ENCODE measurements around the gene MRPL43. TPM values are rescaled to one million over a fixed set of nuclear protein-coding genes. Genes with fewer than 3 reads are reported as not detected.
"Not testable (repeated sequence)": the region's sequence is repeated elsewhere in the genome, so short reads cannot be mapped to it uniquely, and the experiment has no call there.

The MRPL43 gene
- total RNA-seq (2014; rRNA removed; shearing (Covaris generic)): 79.8 and 86.3 TPM in 2 replicates

DNA sequence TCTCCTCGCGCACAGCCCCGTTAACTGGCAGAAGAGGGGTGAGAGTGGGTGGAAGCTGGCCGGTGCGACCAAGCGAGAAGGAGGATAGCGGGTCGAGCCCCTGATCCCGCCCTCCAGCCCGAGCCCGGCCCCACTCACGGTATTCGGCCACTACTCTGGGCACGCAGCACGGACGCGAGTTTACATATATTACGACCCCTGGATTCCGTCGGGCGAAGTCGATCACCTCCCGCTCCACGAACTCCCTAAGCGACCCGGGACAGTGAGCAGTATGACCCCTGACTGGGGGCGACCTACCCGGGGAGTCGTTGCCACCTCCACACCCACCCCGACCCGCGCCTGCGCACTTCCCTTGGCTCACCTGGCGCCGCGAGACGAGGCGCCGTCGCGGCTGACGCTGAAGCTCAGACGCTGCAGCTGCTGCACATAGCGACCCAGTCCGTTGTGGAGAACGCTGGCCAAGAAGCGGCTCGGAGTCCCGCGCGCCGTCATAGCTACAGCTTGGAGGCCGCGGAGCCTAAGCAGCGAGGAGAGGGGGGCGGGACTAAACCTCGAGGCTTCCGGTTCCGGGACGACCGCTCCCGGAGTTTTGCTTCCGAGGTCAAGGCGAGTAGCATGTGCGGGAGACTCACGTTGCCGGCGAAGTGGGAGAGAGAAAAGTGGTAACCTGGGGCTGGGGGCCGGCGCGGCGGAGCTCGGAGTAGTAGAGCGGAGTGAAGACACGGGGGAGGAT, at the start of gene MRPL43, which contains the start of gene TWNK:
Gene MRPL43, minus strand, starts transcription at position 546 of the 733 bp plus-strand sequence. Its CDS starts 54 bp downstream, at position 492.
Gene TWNK, plus strand, starts transcription at position 592 of the 733 bp plus-strand sequence. CDS start 668 bp downstream, outside the sequence.
- DNase-seq (ENCODE audit: low read depth): peak; percentile 69

- no peak for DNase-seq (ENCODE audit: low read depth)
These were observed 49.4 kb upstream of the MRPL43 start for GRCh38 chr10:101036726-101037125.

- no peak for DNase-seq (ENCODE audit: low read depth)
These were observed 48.8 kb upstream of the MRPL43 start for GRCh38 chr10:101035916-101036702.

DNA sequence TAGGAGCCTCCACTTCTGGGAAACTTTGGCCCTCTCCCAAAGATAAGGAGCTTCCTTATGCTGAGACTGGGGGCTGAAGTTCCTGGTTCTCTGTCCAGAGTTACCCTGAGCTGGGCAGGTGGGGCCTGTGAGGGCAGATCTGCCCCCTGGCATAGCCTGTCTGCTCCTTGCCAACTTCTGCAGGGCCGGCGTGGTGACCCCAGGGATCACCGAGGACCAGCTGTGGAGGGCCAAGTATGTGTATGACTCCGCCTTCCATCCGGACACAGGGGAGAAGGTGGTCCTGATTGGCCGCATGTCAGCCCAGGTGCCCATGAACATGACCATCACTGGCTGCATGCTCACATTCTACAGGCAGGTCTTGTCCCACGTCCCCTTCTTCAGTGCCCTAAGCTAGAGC, 48.0 kb upstream of the MRPL43 start:
- no peak for DNase-seq (ENCODE audit: low read depth)

- DNase-seq (ENCODE audit: low read depth): not testable (repeated sequence)
These were observed 47.1 kb upstream of the MRPL43 start for GRCh38 chr10:101034404-101034803.

DNA sequence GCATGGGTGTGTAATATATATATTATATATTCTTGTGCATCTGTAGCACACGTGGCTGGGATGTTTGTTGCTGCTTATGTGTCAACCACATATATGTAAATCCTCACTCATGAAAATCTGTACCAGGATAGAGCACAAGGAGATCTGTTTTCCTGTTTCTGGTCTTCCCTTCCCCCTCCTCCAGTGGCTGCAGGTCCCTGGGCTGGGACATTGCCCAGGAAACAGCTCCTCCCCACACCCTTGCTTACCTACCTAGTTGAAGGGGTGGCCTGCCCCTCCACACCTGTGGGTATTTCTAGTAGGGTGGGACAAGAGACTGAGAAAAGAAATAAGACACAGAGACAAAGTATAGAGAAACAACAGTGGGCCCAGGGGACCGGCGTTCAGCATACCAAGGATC, 46.0 kb upstream of the MRPL43 start:
- no peak for DNase-seq (ENCODE audit: low read depth)

DNA sequence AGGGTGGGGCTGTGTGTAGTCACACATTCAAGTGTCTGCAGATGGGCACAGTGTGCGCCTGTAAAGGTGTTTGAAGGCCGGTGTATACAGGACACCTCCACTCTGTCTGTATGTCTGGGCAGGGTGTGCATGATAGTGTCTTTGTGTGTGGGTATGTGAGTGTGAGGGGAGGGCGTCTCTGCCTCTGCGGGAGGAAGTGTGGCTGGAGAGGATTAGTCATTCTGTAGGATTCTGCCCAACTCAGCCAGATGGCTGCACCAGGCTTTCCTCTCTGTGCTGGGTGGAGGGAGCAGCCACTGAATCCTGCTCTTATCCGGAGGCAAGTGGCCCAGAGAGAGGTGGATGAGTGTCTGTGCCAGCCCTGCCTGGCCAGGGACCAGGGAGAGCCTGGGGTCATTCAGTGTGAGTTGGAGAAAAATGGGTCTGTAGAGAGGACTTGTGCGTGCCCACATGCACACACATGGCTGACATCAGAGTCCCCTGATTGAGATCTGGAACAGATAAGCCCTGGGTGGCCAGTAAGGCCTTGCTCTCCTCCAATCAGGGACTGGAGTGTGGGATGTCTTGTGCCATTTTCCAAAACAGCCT, 45.4 kb upstream of the MRPL43 start:
- peak; percentile 97 for DNase-seq (ENCODE audit: low read depth)

GRCh38 chr10:101031796-101032636, 44.7 kb upstream of the MRPL43 start:
- peak; percentile 77 for DNase-seq (ENCODE audit: low read depth)

GRCh38 chr10:101031128-101031795, 44.0 kb upstream of the MRPL43 start, which contains the start of the genes PDZD7 and SFXN3:
Gene PDZD7 (minus strand): TSS chr10:101031129. CDS start chr10:101030219, 910 bp downstream.
Gene SFXN3 (plus strand): TSS chr10:101031234. CDS start chr10:101034695, 3,461 bp downstream.
- peak; percentile 91 for DNase-seq (ENCODE audit: low read depth)

DNA sequence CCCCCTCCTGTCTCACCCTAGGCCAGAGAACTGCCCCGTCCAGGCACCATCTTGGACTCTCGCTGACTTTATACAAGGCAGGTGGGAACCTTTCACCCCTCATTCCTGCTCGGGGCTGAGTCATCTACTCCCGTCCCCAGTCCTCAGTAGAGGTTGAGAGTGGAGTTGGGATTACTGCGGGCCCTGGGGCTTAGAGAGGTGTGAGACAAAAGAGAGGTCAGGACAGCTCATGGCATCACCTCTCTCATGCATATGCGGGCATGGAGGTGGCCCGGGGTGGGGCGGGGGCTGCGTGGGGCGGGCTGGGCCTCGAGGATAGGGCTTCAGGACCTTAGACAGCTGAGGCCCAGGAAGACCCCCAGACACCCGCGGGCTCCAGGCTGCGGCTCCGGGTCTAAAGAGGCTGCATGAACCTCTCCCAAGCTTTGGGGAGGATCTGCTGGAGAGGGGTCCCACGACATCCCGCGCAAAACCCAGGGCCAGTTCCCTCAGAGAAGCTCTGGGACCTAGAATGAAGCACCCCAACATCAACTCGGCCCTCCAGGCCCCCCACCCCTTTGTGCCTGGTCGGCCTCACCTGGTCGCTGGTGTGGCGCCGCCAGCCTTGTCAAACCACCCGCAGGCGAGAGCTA, 43.3 kb upstream of the MRPL43 start:
- no peak for DNase-seq (ENCODE audit: low read depth)

GRCh38 chr10:101029520-101030295, 42.4 kb upstream of the MRPL43 start:
- DNase-seq (ENCODE audit: low read depth): no peak

DNA sequence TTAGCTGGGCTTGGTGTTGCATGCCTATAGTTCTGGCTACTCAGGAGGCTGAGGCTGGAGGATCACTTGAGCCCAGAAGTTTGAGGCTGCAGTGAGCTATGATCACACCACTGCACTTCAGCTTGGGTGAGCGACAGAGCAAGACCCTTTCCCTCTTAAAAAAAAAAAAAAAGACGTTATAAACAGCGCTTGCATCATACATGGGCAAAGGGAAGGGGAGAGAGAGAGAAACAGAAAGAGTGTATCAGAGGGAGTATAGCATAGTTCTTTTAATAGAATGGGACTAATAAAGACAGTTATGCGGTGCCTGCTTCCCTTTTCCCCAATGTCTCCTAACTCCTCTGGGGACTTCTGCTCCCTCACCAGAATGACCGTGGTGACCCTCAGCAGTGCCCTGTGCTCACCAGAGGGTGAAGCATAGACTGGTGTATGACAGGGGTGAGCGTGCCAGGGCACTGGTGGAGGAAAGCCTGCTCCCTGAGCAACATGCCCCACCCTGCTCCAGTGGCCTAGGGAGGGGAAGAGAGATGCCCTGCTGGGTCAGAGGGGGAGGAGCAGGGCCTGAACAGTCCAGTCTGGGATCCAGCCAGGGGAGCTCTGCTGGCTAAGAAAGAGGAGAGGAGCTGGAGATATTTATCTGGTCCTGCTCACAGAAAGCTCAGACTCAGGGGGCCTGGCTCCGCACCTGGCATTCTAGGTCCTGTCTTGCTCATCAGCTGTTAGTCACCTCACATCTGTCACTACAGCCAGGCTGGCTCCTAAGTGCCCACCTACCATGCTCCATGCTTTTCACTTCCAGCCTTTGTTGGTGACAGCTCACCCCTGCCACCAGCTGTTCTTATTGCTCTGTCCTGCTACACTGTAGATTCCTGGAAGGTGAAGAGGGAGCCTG, 41.4 kb upstream of the MRPL43 start:
- DNase-seq (ENCODE audit: low read depth): no peak

DNA sequence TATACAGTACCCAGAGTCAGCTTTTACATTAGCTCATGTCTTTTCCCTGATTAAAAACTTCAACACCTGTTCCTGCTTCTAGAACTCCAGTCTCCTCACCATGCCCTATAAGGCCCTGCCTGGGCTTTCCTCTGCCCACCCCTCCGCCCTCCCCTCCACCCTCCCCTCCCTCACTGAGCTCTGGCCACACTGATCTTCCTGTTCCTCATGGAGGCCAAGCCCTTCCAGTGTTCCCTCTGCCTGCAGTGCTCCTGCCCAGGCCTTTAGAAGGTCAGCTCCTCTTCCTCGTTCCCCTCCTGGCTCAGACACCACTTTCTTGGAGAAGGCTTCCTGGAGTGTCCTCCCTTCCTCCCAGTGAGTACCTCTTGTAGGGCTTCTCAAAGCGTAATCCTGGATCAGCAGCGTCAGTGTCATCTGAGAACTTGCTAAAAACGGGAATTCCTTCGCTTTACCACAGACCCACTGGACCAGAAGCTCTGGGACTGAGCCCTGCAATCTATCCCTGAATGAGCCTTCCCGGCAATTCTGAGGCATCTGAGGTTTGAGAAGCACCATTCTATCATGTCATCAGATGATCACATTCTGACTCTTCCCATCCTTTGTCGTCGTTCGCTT, 39.9 kb upstream of the MRPL43 start:
- DNase-seq (ENCODE audit: low read depth): no peak

GRCh38 chr10:101022967-101023705, 35.8 kb upstream of the MRPL43 start:
- no peak for DNase-seq (ENCODE audit: low read depth)

DNA sequence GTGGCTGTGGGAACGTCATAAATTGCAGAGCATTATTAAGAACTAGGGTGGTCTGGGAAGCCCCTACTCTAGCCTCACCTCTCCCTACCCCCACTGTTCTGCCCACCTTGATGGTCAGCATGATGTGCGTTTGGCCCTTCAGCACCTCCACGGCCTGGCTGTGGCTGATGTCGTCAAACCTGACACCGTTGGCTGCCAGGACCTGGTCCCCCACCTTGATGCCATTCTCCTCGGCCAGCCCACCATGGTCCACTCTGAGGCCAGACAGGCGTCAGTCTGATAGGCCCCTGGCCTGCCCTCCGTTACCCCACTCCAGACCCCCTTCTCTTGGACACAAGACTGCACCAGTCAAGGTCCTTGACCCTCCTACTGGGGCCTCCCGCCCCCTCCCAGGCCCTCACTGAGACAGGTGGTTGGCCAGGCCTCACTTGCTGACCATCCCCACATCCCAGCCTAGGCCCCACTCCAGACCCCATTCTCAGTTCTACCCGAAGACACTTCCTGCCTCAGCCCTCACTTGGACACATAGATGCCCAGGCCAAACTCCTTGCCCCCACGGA, 34.5 kb upstream of the MRPL43 start:
- no peak for DNase-seq (ENCODE audit: low read depth)

DNA sequence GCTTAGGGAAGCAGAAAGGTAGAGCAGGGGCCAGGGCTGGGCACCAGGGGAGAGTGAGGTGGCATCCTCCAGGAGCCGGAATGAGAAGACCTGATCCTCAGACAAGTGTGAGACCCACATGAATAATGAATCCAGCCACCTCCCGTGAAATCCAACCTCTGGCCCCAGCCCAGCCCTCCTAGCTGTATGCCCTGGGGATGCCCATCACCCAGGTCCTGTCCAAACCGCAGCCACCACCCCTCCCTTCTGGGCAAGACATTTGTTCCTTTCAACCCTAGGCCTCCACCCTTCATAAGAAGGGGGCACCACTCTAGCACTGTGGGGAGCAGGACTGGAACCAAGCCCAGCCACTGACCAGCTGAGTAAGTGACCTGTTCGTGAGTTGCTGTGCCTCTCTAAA, 33.9 kb upstream of the MRPL43 start:
- no peak for DNase-seq (ENCODE audit: low read depth)
